Panc1 (cell line): ENCODE results near the gene WAS. TPM values are rescaled to one million over a fixed set of nuclear protein-coding genes. Genes with fewer than 3 reads are reported as not detected.

Source experiments
- ATAC-seq: fragments of 200-7000 bp; cut with Tn5 transposase; 2 replicates; pipeline ENCODE4 v1.9.1; 2020; ENCODE audit warnings: mild to moderate bottlenecking, moderate library complexity
- BruUV-seq: library from RNA; stranded (reverse); fragments of 400-500 nt; replicated peaks from 2 replicates; lab custom pipeline; 2021; lab: Mats Ljungman, UMichigan
- CTCF ChIA-PET: fragments of 300-600 bp; sonication (Branson Sonifier 250); formaldehyde crosslinking; loops from one replicate; lab custom pipeline; 2022; ENCODE audit warnings: antibody characterized with exemption; lab: Charles Lee
- POLR2A ChIA-PET: fragments of 300-600 bp; sonication (Branson Sonifier 250); formaldehyde crosslinking; loops from one replicate; lab custom pipeline; 2022; ENCODE audit warnings: antibody characterized with exemption; lab: Charles Lee
- DNase-seq: peaks from one replicate; pipeline ENCODE4 v3.0.0-alpha.2; 2010; ENCODE audit warnings: low read depth, low spot score
- H3K27ac ChIP-seq: 2 replicates; pipeline ENCODE4 v1.5.1; 2011; ENCODE audit warnings: mild to moderate bottlenecking, low read length, inconsistent platforms
- H3K27me3 ChIP-seq: fragments of 200-500 bp; sonication (Bioruptor generic); 2 replicates; pipeline ENCODE4 v1.6.0; 2014; ENCODE audit warnings: low read length, inconsistent platforms; ENCODE audit not compliant: control insufficient read depth, insufficient read depth
- H3K36me3 ChIP-seq: fragments of 200-500 bp; sonication (Bioruptor generic); 2 replicates; pipeline ENCODE4 v1.5.1; 2014; ENCODE audit warnings: inconsistent platforms, mild to moderate bottlenecking, low read length, moderate library complexity; ENCODE audit not compliant: control insufficient read depth, insufficient read depth
- H3K4me1 ChIP-seq: 2 replicates; pipeline ENCODE4 v1.5.1; 2011; ENCODE audit warnings: inconsistent platforms, mild to moderate bottlenecking, low read length, moderate library complexity; ENCODE audit not compliant: control insufficient read depth, insufficient read depth
- H3K4me3 ChIP-seq, 2 experiments: 2 replicates each; pipeline ENCODE4 v1.5.1; 2011 to 2012; ENCODE audit warnings: low read depth in 2 of 2, low read length in 2 of 2, mild to moderate bottlenecking in 2 of 2, inconsistent platforms in 1 of 2, moderate library complexity in 1 of 2
- H3K9me3 ChIP-seq: fragments of 200-500 bp; sonication (Bioruptor generic); 2 replicates; pipeline ENCODE4 v1.5.1; 2014; ENCODE audit warnings: low read depth, mild to moderate bottlenecking, inconsistent platforms, low read length, moderate library complexity; ENCODE audit not compliant: control insufficient read depth, insufficient read depth
- POLR2AphosphoS5 ChIP-seq: IDR thresholded peaks from 2 replicates; pipeline ENCODE4 v1.6.1; 2012; ENCODE audit warnings: mild to moderate bottlenecking, low read depth, low read length, moderate library complexity
- SIN3A ChIP-seq: IDR thresholded peaks from 2 replicates; pipeline ENCODE4 v1.6.1; 2012; ENCODE audit warnings: low read depth, mild to moderate bottlenecking, low read length, moderate library complexity, borderline replicate concordance; ENCODE audit not compliant: insufficient read depth
- TCF7L2 ChIP-seq: IDR thresholded peaks from 2 replicates; pipeline ENCODE4 v1.6.1; 2011; ENCODE audit warnings: mild to moderate bottlenecking, low read depth, low read length, inconsistent platforms
- in situ Hi-C: cut with HindIII; loops from 2 replicates; pipeline ENCODE4 v1.10.0; 2016; ENCODE audit warnings: low sequenced_read_pairs, low pct_unique_long_range_greater_than_20kb
- intact Hi-C: fragments of 100-400 bp; cut with micrococcal nuclease; formaldehyde crosslinking; loops from one replicate; pipeline ENCODE4 v1.10.0; 2022; ENCODE audit not compliant: unreplicated experiment
- total RNA-seq: library from RNA; stranded (reverse); gene quantifications from one replicate; pipeline ENCODE4 v1.2.1, GENCODE V29; 2021; ENCODE audit not compliant: unreplicated experiment
- TF ChIP-seq, protein P1 (sequence below): fragments of 450-650 bp; IDR thresholded peaks from 2 replicates; pipeline ENCODE4 v1.5.1; 2017; ENCODE audit warnings: mild to moderate bottlenecking
- TF ChIP-seq, protein P2 (sequence below), 2 experiments: IDR thresholded peaks; 2 replicates each; pipeline ENCODE4 v1.6.1; 2011 to 2012; ENCODE audit warnings: low read depth in 2 of 2, control low read depth in 1 of 2, low read length in 1 of 2, mild to moderate bottlenecking in 1 of 2, moderate library complexity in 1 of 2; ENCODE audit not compliant: insufficient read depth in 1 of 2

WAS gene
- total RNA-seq, 1 experiment from 2014 or later: 0.82 TPM

DNA sequence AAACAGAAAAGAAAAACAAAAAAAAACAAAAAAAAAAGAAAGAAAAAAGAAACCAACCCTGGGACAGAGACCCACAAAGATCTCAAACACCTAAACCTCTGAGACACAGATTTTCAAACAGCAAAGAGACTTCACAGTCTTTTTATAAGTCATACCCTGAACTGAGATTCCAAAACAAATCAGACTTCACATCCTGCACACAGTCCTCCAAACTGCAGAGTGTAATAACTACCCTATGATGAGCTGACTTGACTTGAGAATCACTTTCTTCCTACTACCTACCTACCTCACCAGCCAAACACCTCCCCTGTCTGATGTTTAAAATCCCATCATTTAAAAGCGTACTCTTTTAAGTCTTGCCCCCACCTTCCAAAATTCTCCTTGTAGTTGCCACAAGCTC lies 52.7 kb downstream of the WAS start:
- peak overlapping the region; percentile 58 to 74 for H3K4me3 ChIP-seq
- CTCF ChIA-PET: no interaction called here

DNA sequence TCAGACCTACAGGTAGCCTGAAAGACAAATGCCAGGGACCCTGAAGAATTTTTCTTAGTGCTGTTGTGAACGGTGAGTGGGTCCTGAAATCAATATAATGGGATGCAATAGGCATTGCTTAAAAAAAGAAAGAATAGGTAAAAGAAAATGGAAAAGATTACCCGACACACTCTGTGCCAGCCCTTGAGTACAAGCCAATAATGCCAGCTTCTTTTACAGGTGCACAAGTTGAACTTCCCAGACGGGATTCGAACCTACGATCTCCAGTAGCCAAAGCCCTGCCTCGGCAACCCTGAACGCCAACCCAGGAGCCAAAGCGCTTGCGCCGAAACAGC lies 53.2 kb downstream of the WAS start:
- H3K27ac ChIP-seq: peak overlapping the region; percentile 95
- peaks cover 4% of the 10 kb centered on the region for H3K4me1 ChIP-seq
- no peak for DNase-seq
- ChIA-PET CTCF (no interaction called here), POLR2A (interaction anchor here (0.6 kb wide), 1 partner anchor 62 kb away, joined by 3 read pairs; no protein-coding TSS in a partner anchor)
- no peak for ATAC-seq
- no TSS peak for BruUV-seq
- in situ Hi-C loops (no loop called here), intact Hi-C loops (no loop called here)
- peak overlapping the region; percentile 58 to 74 for H3K4me3 ChIP-seq
- no peaks in the 10 kb centered on the region for H3K9me3 ChIP-seq
- no peaks in the 10 kb centered on the region for H3K27me3 ChIP-seq
- no peaks in the 10 kb centered on the region for H3K36me3 ChIP-seq
- TF ChIP-seq, protein P1, sequence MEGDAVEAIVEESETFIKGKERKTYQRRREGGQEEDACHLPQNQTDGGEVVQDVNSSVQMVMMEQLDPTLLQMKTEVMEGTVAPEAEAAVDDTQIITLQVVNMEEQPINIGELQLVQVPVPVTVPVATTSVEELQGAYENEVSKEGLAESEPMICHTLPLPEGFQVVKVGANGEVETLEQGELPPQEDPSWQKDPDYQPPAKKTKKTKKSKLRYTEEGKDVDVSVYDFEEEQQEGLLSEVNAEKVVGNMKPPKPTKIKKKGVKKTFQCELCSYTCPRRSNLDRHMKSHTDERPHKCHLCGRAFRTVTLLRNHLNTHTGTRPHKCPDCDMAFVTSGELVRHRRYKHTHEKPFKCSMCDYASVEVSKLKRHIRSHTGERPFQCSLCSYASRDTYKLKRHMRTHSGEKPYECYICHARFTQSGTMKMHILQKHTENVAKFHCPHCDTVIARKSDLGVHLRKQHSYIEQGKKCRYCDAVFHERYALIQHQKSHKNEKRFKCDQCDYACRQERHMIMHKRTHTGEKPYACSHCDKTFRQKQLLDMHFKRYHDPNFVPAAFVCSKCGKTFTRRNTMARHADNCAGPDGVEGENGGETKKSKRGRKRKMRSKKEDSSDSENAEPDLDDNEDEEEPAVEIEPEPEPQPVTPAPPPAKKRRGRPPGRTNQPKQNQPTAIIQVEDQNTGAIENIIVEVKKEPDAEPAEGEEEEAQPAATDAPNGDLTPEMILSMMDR: no peak
- TF ChIP-seq SIN3A: no peak
- TF ChIP-seq POLR2AphosphoS5: no peak
- TF ChIP-seq, protein P2, sequence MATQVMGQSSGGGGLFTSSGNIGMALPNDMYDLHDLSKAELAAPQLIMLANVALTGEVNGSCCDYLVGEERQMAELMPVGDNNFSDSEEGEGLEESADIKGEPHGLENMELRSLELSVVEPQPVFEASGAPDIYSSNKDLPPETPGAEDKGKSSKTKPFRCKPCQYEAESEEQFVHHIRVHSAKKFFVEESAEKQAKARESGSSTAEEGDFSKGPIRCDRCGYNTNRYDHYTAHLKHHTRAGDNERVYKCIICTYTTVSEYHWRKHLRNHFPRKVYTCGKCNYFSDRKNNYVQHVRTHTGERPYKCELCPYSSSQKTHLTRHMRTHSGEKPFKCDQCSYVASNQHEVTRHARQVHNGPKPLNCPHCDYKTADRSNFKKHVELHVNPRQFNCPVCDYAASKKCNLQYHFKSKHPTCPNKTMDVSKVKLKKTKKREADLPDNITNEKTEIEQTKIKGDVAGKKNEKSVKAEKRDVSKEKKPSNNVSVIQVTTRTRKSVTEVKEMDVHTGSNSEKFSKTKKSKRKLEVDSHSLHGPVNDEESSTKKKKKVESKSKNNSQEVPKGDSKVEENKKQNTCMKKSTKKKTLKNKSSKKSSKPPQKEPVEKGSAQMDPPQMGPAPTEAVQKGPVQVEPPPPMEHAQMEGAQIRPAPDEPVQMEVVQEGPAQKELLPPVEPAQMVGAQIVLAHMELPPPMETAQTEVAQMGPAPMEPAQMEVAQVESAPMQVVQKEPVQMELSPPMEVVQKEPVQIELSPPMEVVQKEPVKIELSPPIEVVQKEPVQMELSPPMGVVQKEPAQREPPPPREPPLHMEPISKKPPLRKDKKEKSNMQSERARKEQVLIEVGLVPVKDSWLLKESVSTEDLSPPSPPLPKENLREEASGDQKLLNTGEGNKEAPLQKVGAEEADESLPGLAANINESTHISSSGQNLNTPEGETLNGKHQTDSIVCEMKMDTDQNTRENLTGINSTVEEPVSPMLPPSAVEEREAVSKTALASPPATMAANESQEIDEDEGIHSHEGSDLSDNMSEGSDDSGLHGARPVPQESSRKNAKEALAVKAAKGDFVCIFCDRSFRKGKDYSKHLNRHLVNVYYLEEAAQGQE (IDR thresholded peaks at IDR 0.05; ENCODE audit: insufficient read depth in 1 of 2, low read depth in 2 of 2, low read length in 1 of 2): no peak
- TF ChIP-seq TCF7L2: no peak

More for the DNA sequence above, 52.7 kb downstream of the WAS start:
- Histone ChIP-seq H3K9me3 (no peaks in the 10 kb centered on the region), H3K4me1 (peaks cover 4% of the 10 kb centered on the region), H3K27ac (peak overlapping the region; percentile 95), H3K27me3 (no peaks in the 10 kb centered on the region), H3K36me3 (no peaks in the 10 kb centered on the region)
- TSS peak; percentile 81 for BruUV-seq
- in situ Hi-C loops: no loop called here
- ATAC-seq (no peak), DNase-seq (no peak)
- TF ChIP-seq TCF7L2 (no peak), POLR2AphosphoS5 (no peak), SIN3A (no peak)
- TF ChIP-seq, protein P2 (IDR thresholded peaks at IDR 0.05; ENCODE audit: insufficient read depth in 1 of 2, low read depth in 2 of 2, low read length in 1 of 2): no peak
- TF ChIP-seq, protein P1: no peak
- POLR2A ChIA-PET: no interaction called here
- intact Hi-C loops: no loop called here
